Choroid plexus epithelial cell (primary cell): Measurements from ENCODE around the gene KRTAP5-3.

ENCODE experiments used
- DNase-seq: peaks from one replicate; pipeline ENCODE4 v3.0.0-alpha.2; 2010; ENCODE audit warnings: low read depth
- H3K4me3 ChIP-seq: 2 replicates; pipeline ENCODE4 v1.5.1; 2011; ENCODE audit warnings: low read depth, mild to moderate bottlenecking, control low read depth, low read length, moderate library complexity
- CTCF ChIP-seq: conservative IDR thresholded peaks from 2 replicates; pipeline ENCODE4 v1.5.1; 2011; ENCODE audit warnings: low read depth, mild to moderate bottlenecking, control low read depth, inconsistent platforms, low read length, moderate library complexity

Gene KRTAP5-3

DNA sequence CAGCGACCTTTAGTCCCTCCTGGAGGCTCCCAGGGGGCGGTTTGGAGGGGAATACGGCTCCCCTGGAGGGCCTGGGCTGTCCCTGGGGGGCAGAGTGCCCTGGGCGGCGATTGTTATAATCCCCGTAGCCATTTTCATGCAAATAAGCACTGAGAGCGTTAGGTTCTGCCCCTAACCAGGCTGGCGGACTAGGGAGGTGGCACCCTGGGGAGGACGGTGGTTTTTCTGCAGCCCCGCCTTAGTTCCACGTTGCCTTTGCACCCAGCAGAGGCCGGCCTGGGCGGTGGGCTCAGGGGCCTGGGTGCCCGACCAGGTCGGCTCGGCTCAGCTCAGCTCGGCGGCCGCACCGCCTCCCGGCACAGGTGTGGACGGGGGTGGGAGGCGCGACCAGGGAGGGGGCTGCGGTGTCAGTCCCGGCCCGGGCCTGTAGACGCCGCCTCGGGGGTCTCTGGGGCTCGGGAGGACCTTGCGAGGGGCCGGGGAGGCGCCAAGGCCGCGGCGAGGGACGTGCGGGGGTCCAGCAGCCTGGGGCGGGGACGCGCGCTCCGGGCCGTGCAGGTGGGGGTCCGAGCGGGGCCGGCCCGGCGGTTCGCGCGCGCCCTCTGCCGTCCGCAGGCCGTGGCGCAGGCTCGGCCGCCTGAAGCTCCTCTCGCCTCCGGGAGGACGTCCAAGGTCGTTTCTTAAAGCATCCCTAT, 33.9 kb downstream of the KRTAP5-3 start:
- H3K4me3 ChIP-seq: no peak overlapping the region
- peak; percentile 44 for DNase-seq

GRCh38 chr11:1573903-1574237, 34.4 kb downstream of the KRTAP5-3 start:
- H3K4me3 ChIP-seq: no peak overlapping the region
- DNase-seq: no peak
- TF ChIP-seq CTCF: no peak

More for the DNA sequence above, 33.9 kb downstream of the KRTAP5-3 start:
- TF ChIP-seq CTCF: peak; percentile 62

GRCh38 chr11:1573077-1573902, 35.0 kb downstream of the KRTAP5-3 start:
- H3K4me3 ChIP-seq: no peak overlapping the region
- TF ChIP-seq CTCF: no peak
- DNase-seq: no peak

DNA sequence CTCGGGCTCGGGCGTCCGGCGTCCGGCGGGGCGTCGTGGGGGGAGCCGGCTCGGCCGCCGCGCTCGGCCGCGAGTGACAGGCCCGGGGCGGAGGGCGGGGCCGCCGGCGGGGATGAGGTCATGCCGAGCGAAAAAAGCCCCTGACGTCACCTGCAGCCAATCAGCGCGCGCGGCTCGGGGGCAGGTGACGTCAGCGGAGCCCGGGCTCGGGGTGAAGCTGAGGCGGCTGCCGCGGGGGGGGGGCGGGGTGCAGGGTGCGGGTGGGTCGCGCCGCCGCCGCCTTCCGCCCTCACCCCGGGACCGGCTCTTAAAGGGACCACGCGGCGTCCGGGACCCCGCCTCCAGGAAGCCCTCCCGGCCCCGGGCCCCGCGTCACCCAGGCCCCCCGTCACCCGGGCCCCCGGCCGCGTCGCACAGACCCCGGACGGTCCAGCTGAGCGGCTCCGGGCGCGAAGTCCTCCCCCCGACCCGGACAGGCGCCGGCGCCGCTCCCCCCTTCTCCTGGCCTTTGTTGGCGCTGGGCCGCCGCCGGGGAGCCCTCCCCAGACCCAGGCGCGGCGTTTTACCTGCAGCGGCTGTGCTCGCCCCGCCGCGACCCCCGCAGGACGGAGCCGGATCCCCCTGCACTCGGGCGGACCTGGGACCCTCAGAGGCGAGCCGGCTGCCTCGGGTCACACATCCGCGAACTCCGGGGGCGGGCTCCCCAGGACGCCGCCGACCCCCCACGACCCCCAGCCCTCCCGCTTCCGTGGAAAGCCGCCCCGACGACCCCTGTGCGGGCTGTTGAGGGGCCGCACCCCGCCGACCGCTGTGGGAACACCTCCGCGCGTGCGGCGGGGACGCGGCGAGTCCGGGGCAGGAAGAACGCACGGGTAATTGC, 35.8 kb downstream of the KRTAP5-3 start, which contains the start of gene DUSP8:
Gene DUSP8, minus strand, starts transcription at position 75 of the 880 bp plus-strand sequence. CDS start 6,445 bp downstream, outside the sequence.
- DNase-seq: peak; percentile 81
- H3K4me3 ChIP-seq: peak within 1 kb of the TSS; percentile 42
- TF ChIP-seq CTCF: no peak

- no peak for DNase-seq
- no peak for TF ChIP-seq CTCF
- H3K4me3 ChIP-seq: peak overlapping the region; percentile 42
Observed at GRCh38 chr11:1571760-1572196, 36.5 kb downstream of the KRTAP5-3 start.

GRCh38 chr11:1570896-1571759, 37.1 kb downstream of the KRTAP5-3 start:
- peak; percentile 5 for DNase-seq
- H3K4me3 ChIP-seq: peak overlapping the region; percentile 42
- TF ChIP-seq CTCF: no peak
